H9 (cell line): ENCODE data around the gene CDC40. TPM values are rescaled to one million over a fixed set of nuclear protein-coding genes. Genes with fewer than 3 reads are reported as not detected.
"Not testable (repeated sequence)": the region's sequence is repeated elsewhere in the genome, so short reads cannot be mapped to it uniquely, and the experiment has no call there.

ENCODE experiments used
- DNase-seq: peaks from one replicate; pipeline ENCODE4 v3.0.0-alpha.2; 2017
- H2AFZ ChIP-seq: one replicate; pipeline ENCODE4 v1.6.1; 2013; ENCODE audit warnings: mild to moderate bottlenecking, low read length, control low read depth, moderate library complexity
- H2AK5ac ChIP-seq: 2 replicates; pipeline ENCODE4 v1.6.1; 2013; ENCODE audit warnings: low read length, control low read depth, mixed read lengths; ENCODE audit not compliant: insufficient read length
- H2BK120ac ChIP-seq: one replicate; pipeline ENCODE4 v1.6.1; 2013; ENCODE audit warnings: low read depth, mild to moderate bottlenecking, low read length, control low read depth, inconsistent platforms; ENCODE audit not compliant: poor library complexity, severe bottlenecking
- H2BK12ac ChIP-seq: 2 replicates; pipeline ENCODE4 v1.6.1; 2013; ENCODE audit warnings: low read length, control low read depth, mixed read lengths, low read depth; ENCODE audit not compliant: insufficient read length
- H2BK15ac ChIP-seq: 2 replicates; pipeline ENCODE4 v1.6.1; 2013; ENCODE audit warnings: low read depth, low read length, control low read depth
- H2BK20ac ChIP-seq: one replicate; pipeline ENCODE4 v1.6.1; 2013; ENCODE audit warnings: low read depth, mild to moderate bottlenecking, low read length, control low read depth, inconsistent platforms; ENCODE audit not compliant: poor library complexity, severe bottlenecking
- H2BK5ac ChIP-seq: 2 replicates; pipeline ENCODE4 v1.6.1; 2013; ENCODE audit warnings: low read length, control low read depth, mixed read lengths; ENCODE audit not compliant: insufficient read length
- H3K14ac ChIP-seq: 2 replicates; pipeline ENCODE4 v1.6.1; 2013; ENCODE audit warnings: low read length, control low read depth; ENCODE audit not compliant: insufficient read depth
- H3K18ac ChIP-seq: 2 replicates; pipeline ENCODE4 v1.6.1; 2013; ENCODE audit warnings: low read depth, mild to moderate bottlenecking, mixed read lengths, low read length, control low read depth; ENCODE audit not compliant: insufficient read length
- H3K23ac ChIP-seq: 2 replicates; pipeline ENCODE4 v1.6.1; 2013; ENCODE audit warnings: low read length, control low read depth, mixed read lengths, low read depth; ENCODE audit not compliant: insufficient read length
- H3K23me2 ChIP-seq: 2 replicates; pipeline ENCODE4 v1.6.1; 2013; ENCODE audit warnings: low read depth, mild to moderate bottlenecking, mixed read lengths, low read length, control low read depth; ENCODE audit not compliant: insufficient read length, poor library complexity, severe bottlenecking
- H3K27ac ChIP-seq: 2 replicates; pipeline ENCODE4 v1.5.1; 2013; ENCODE audit warnings: low read length, control low read depth, mixed read lengths, low read depth; ENCODE audit not compliant: insufficient read length
- H3K27me3 ChIP-seq: 2 replicates; pipeline ENCODE4 v1.6.1; 2013; ENCODE audit warnings: low read length, control low read depth, inconsistent platforms; ENCODE audit not compliant: insufficient read depth
- H3K4ac ChIP-seq: 2 replicates; pipeline ENCODE4 v1.6.1; 2013; ENCODE audit warnings: low read depth, mild to moderate bottlenecking, control low read depth, inconsistent platforms, low read length, moderate library complexity
- H3K4me1 ChIP-seq: 2 replicates; pipeline ENCODE4 v1.6.1; 2013; ENCODE audit warnings: low read length, control low read depth, inconsistent platforms; ENCODE audit not compliant: insufficient read depth
- H3K4me2 ChIP-seq: 2 replicates; pipeline ENCODE4 v1.6.1; 2013; ENCODE audit warnings: low read length, control low read depth, mixed read lengths; ENCODE audit not compliant: insufficient read length, insufficient read depth
- H3K56ac ChIP-seq: 2 replicates; pipeline ENCODE4 v1.6.1; 2013; ENCODE audit warnings: low read depth, mild to moderate bottlenecking, mixed read lengths, low read length, control low read depth; ENCODE audit not compliant: insufficient read length
- H3K79me1 ChIP-seq: 2 replicates; pipeline ENCODE4 v1.6.1; 2013; ENCODE audit warnings: low read depth, mild to moderate bottlenecking, moderate library complexity, low read length, control low read depth, inconsistent platforms; ENCODE audit not compliant: insufficient read depth, poor library complexity, severe bottlenecking
- H3K79me2 ChIP-seq: 2 replicates; pipeline ENCODE4 v1.6.1; 2013; ENCODE audit warnings: low read length, control low read depth, inconsistent platforms; ENCODE audit not compliant: insufficient read depth
- H3K9ac ChIP-seq: 2 replicates; pipeline ENCODE4 v1.6.1; 2013; ENCODE audit warnings: low read length, control low read depth, mixed read lengths; ENCODE audit not compliant: insufficient read length; ENCODE audit errors: extremely low read depth
- H3K9me3 ChIP-seq: one replicate; pipeline ENCODE4 v1.6.1; 2013; ENCODE audit warnings: low read depth, low read length, inconsistent platforms; ENCODE audit not compliant: control insufficient read depth
- H3T11ph ChIP-seq: one replicate; pipeline ENCODE4 v1.6.1; 2013; ENCODE audit warnings: mild to moderate bottlenecking, low read length, control low read depth, inconsistent platforms
- H4K20me1 ChIP-seq: one replicate; pipeline ENCODE4 v1.6.1; 2013; ENCODE audit not compliant: control insufficient read depth, insufficient read length, insufficient read depth
- H4K5ac ChIP-seq: 2 replicates; pipeline ENCODE4 v1.6.1; 2013; ENCODE audit warnings: low read depth, mild to moderate bottlenecking, mixed read lengths, low read length, control low read depth; ENCODE audit not compliant: insufficient read length
- H4K8ac ChIP-seq: replicated peaks from 2 replicates; pipeline ENCODE4 v1.6.1; 2013; ENCODE audit warnings: low read length, control low read depth, mixed read lengths, low read depth; ENCODE audit not compliant: insufficient read length
- H4K91ac ChIP-seq: 2 replicates; pipeline ENCODE4 v1.6.1; 2013; ENCODE audit warnings: low read depth, mild to moderate bottlenecking, moderate library complexity, mixed read lengths, low read length, control low read depth; ENCODE audit not compliant: insufficient read length
- H3K27ac Mint-ChIP-seq, 3 experiments: 2 replicates in 2 of 3; 3 replicates in 1 of 3; pipeline ENCODE4 v1.8.0; 2020 to 2021; ENCODE audit warnings: mixed read lengths in 3 of 3, mild to moderate bottlenecking in 1 of 3, moderate library complexity in 1 of 3
- H3K27me3 Mint-ChIP-seq: 2 replicates; pipeline ENCODE4 v1.8.0; 2021; ENCODE audit warnings: low read depth, mild to moderate bottlenecking, moderate library complexity, mixed read lengths
- H3K36me3 Mint-ChIP-seq, 3 experiments: 2 replicates in 2 of 3; 3 replicates in 1 of 3; pipeline ENCODE4 v1.8.0; 2020 to 2021; ENCODE audit warnings: low read depth in 3 of 3, mixed read lengths in 3 of 3; ENCODE audit not compliant: insufficient read depth in 1 of 3
- H3K4me1 Mint-ChIP-seq, 2 experiments: 2 replicates each; pipeline ENCODE4 v1.8.0; 2020; ENCODE audit warnings: mixed read lengths in 2 of 2
- H3K4me3 Mint-ChIP-seq, 2 experiments: 2 replicates in 1 of 2; 3 replicates in 1 of 2; pipeline ENCODE4 v1.8.0; 2020 to 2021; ENCODE audit warnings: mild to moderate bottlenecking in 2 of 2, mixed read lengths in 2 of 2, moderate library complexity in 1 of 2
- H3K9me3 Mint-ChIP-seq, 2 experiments: 2 replicates in 1 of 2; 3 replicates in 1 of 2; pipeline ENCODE4 v1.8.0; 2020; ENCODE audit warnings: mild to moderate bottlenecking in 2 of 2, mixed read lengths in 2 of 2, moderate library complexity in 1 of 2
- WGBS: extraction: QIAGEN DNeasy Blood & Tissue Kit; methylation state at CpG from one replicate; pipeline ENCODE4 v1.1.7; 2013; ENCODE audit warnings: missing lambda C conversion rate, low lambda C conversion rate, mixed read lengths; ENCODE audit not compliant: insufficient read length; ENCODE audit errors: extremely low coverage; 5-methylcytosine and 5-hydroxymethylcytosine counted together
- total RNA-seq: library from RNA; stranded (reverse); gene quantifications from 2 replicates; pipeline ENCODE4 v1.2.1, GENCODE V29; 2021
- TF ChIP-seq, protein P1 (sequence below): fragments of 200-600 bp; sonication (generic); conservative IDR thresholded peaks from 3 replicates; pipeline ENCODE4 v1.8.0; 2021; ENCODE audit warnings: antibody characterized with exemption, mild to moderate bottlenecking

CDC40 gene
- total RNA-seq, 1 experiment from 2014 or later: 23.5 TPM

DNA sequence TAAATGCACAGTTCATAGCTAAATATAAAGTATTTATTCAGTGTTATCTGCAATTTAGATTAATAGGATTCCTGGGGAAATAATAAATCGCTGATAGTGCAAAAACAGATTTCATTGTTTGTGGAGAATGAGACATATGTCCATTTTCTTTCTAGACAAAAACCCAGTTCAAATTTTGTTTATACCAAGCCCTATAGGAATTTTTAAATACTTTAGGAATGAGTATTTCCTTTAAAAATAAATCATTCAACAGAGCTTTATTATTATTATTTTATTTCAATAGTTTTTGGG lies 91.5 kb downstream of the CDC40 start:
- no peak overlapping the region for H4K8ac ChIP-seq
- no peaks in the 10 kb centered on the region for H3K9me3 ChIP-seq
- no peaks in the 10 kb centered on the region; a peak in 2 of 7 replicates for H3K36me3 Mint-ChIP-seq
- no peak overlapping the region for H2BK120ac ChIP-seq
- no peak overlapping the region for H3K9ac ChIP-seq
- no peaks in the 10 kb centered on the region for H3K79me1 ChIP-seq
- H2BK20ac ChIP-seq: no peak overlapping the region
- H3K4ac ChIP-seq: no peak overlapping the region
- DNase-seq: no peak
- TF ChIP-seq, protein P1, sequence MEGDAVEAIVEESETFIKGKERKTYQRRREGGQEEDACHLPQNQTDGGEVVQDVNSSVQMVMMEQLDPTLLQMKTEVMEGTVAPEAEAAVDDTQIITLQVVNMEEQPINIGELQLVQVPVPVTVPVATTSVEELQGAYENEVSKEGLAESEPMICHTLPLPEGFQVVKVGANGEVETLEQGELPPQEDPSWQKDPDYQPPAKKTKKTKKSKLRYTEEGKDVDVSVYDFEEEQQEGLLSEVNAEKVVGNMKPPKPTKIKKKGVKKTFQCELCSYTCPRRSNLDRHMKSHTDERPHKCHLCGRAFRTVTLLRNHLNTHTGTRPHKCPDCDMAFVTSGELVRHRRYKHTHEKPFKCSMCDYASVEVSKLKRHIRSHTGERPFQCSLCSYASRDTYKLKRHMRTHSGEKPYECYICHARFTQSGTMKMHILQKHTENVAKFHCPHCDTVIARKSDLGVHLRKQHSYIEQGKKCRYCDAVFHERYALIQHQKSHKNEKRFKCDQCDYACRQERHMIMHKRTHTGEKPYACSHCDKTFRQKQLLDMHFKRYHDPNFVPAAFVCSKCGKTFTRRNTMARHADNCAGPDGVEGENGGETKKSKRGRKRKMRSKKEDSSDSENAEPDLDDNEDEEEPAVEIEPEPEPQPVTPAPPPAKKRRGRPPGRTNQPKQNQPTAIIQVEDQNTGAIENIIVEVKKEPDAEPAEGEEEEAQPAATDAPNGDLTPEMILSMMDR: no peak
- H2BK12ac ChIP-seq: no peak overlapping the region
- no peak overlapping the region for H2BK5ac ChIP-seq
- no peaks in the 10 kb centered on the region for H3K27me3 ChIP-seq
- no peak overlapping the region for H3T11ph ChIP-seq
- H2BK15ac ChIP-seq: no peak overlapping the region
- H2AK5ac ChIP-seq: no peak overlapping the region
- H3K18ac ChIP-seq: no peak overlapping the region
- peaks cover 34 to 45% of the 10 kb centered on the region in 2 experiments for H3K4me1 Mint-ChIP-seq
- H3K56ac ChIP-seq: no peak overlapping the region
- no CpG with 5 or more reads among the region's 1 CpG for WGBS
- no peak overlapping the region for H3K4me3 Mint-ChIP-seq
- H3K27ac Mint-ChIP-seq: no peak overlapping the region
- H4K5ac ChIP-seq: no peak overlapping the region
- H3K23ac ChIP-seq: no peak overlapping the region
- H3K27me3 Mint-ChIP-seq: no peaks in the 10 kb centered on the region
- H3K27ac ChIP-seq: no peak overlapping the region
- H2AFZ ChIP-seq: no peak overlapping the region
- H3K4me1 ChIP-seq: no peaks in the 10 kb centered on the region; the same call in 1 of the 2 replicates
- H4K91ac ChIP-seq: no peak overlapping the region
- no peaks in the 10 kb centered on the region for H3K23me2 ChIP-seq
- H3K14ac ChIP-seq: no peak overlapping the region
- no peaks in the 10 kb centered on the region for H3K79me2 ChIP-seq
- H4K20me1 ChIP-seq: no peaks in the 10 kb centered on the region
- peaks cover 0 to 3% of the 10 kb centered on the region in 2 experiments; a peak in 1 of 5 replicates for H3K9me3 Mint-ChIP-seq
- no peak overlapping the region for H3K4me2 ChIP-seq

DNA sequence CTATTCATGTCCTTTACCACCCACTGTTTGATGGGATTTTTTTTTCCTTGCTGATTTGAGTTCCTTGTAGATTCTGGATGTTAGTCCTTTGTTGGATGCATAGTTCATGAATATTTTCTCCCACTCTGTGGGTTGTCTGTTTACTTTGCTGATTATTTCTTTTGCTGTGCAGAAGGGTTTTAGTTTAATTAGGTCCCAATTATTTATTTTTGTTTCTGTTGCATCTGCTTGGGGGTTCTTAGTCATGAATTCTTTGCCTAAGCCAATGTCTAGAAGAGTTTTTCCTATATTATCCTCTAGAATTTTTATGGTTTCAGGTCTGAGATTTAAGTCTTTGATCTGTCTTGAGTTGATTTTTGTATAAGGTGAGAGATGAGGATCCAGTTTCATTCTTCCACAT lies 92.6 kb downstream of the CDC40 start:
- H3K36me3 Mint-ChIP-seq, H3K4ac ChIP-seq, H3K56ac ChIP-seq, H2BK120ac ChIP-seq, H3K4me1 ChIP-seq, H3K23ac ChIP-seq, H3K27ac ChIP-seq, H3K18ac ChIP-seq, H3K27me3 ChIP-seq, H3K9ac ChIP-seq, H3K23me2 ChIP-seq, DNase-seq, H2BK20ac ChIP-seq, H3K79me1 ChIP-seq, H2BK15ac ChIP-seq, H2BK5ac ChIP-seq, H2AFZ ChIP-seq, H3K14ac ChIP-seq, H3K27me3 Mint-ChIP-seq, H3K9me3 Mint-ChIP-seq, H2BK12ac ChIP-seq, H3K9me3 ChIP-seq, H3T11ph ChIP-seq, H4K91ac ChIP-seq, H3K4me3 Mint-ChIP-seq, H3K4me2 ChIP-seq, H4K5ac ChIP-seq, H2AK5ac ChIP-seq, H4K8ac ChIP-seq, H4K20me1 ChIP-seq, H3K79me2 ChIP-seq: not testable (repeated sequence)
- H3K4me1 Mint-ChIP-seq: peaks cover 35 to 51% of the 10 kb centered on the region in 2 experiments
- 0 out of 7 replicates have a peak overlapping the region, but pooled peaks of 1 of the 3 experiments have one; percentile 30 for H3K27ac Mint-ChIP-seq
